Measurements from ENCODE around the gene NFE2L2.
"Not testable (repeated sequence)": the region's sequence is repeated elsewhere in the genome, so short reads cannot be mapped to it uniquely, and the experiment has no call there.

Gene NFE2L2

DNA sequence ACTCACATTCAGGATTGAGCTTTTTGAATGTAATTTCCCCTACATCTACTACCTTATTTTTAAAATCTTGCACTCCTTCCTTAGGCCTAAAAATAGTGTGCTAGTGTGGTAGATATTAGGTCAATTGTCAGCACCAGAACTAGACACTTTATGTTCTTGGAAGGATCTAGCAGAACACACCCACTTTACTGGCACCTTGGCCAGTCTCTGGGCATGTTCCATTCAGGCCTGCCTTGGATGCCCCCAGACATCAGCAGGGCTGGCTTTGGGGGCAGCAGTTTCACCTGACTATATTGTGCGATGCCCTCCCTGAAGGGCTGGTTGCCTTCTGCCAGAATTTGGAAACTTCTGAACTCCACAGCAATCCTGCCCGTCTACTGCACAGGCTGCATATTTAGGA, 15.3 kb upstream of the NFE2L2 start:
- DNase-seq = no peak

DNA sequence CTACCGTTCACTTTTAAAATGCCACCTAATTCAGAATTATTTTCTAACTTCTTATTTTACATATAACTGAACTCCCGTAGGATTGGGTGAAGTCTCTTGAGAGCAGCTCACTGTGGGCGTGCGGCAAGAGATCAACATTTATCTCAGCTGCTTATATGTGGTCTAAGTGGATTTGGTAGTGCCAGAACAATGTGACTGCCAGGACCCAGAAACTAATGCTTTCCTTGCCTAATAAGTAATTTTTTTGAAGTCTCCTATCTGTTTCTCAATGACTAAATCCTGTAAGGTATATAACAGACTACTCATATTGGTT, 11.2 kb upstream of the NFE2L2 start:
- no peak for DNase-seq

DNA sequence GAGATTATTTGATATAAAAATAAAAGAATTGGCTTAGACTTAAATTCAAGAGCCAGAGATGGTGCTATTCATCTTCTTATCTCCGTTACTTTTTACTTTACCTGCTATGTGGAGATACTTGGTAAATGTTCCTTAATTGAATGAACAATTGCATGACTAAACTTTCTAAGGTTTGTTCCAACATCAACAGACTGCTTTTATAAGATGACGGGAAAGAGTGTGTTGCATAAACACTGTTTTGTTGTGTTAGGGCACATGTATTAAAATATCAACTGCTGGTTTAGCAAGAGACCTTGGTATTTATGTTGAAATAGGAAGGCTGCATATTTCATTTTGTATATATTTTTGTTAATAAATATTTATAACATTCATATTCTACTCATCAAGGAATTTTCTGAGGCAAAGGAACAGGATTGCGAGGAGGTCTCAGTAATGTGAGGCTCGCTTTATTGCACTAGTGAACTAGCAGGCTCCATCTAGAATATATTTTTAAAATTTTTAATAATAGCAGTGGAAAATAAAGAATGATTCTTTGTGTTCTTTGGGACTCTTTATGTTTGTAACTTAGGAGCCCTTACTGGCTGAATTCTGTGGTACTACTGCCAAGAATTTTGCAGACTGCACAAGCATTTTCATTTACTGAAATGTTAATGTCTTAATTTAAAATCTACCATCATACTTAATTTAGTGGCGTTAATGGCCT, 10.7 kb upstream of the NFE2L2 start:
- DNase-seq = no peak

DNA sequence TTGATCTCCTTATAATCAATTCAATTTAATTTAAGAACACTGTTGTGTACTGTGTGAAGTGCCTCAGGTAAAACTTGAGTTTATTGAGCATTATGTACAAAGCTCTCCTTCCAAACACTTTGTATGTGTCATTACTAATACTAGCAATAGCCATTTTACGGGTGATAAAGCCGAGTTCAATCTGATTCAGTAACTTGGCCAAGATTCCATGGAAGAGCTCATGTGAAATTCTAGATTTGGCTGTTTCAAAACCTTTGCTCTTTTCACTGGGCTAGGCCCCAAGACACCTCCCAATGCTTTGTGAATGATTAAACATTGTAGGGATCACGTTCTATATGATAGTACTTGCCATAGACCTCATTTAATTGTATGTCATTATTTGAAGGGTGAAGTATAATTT, 8.9 kb upstream of the NFE2L2 start:
- DNase-seq = no peak

DNA sequence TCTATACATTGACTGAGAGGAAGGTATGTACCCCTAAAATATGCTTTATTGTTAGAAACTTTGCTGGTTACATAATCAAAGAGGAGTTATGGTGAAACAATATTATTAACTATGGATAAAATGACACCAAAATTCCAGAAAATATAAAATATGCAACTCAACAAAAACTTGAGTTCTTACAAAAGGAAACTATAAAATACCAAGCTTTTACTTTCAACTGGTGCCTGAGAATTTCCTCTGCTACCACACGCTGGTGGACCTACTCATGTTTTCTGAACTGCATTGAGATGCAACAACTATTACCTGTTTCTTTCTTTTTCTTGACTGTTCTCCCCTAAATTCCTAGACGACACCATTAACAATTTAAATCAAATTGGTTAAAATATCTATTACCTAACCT, 8.2 kb upstream of the NFE2L2 start:
- DNase-seq = no peak

DNA sequence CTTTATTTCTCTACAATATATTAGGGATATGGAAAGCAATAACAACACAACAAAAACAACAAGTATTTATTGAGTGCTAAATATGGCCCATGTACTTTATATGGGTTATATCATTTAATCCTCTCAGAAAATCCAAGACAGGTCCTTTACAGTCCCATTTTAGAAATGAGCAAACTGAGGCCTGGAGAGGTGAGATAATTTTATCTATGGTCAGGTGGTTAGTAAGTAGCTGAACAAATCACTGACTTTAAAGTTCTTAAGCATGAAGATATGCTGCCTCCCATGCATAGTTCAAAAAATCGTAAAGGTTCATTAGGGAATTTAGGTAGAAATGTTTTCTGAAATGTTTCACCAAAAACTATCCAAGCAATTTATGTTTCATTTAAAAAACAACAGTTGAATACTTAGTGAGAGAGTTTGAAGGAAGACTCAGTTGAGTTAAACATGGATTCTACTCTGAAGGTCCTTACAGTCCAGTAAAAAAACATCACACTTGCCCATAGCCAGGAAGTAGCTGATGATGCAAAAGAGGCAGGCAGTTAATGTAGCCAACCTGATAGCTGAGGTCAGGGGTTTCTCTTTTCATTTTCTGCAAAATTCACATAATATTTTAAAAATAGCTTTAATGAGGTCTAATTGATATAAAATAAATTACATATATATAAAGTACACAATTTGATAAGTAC, 7.6 kb upstream of the NFE2L2 start:
- no peak for DNase-seq

DNA sequence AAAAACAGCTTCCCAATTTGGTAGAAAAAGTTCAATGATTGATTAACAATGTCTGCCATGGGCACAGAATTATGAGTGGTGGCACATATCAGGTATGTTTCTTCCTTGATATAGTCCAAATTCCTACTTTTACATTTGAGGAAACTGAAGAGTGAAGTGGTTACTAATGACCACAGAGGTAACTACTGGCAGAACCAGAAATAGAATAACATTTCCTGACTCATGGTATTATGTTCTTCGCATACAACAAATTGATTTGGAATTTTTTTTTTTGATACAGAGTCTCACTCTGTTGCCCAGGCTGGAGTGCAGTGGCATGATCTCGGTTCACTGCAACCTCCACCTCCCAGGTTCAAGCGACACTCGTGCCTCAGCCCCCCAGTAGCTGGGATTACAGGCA, 6.0 kb upstream of the NFE2L2 start:
- DNase-seq = no peak

DNA sequence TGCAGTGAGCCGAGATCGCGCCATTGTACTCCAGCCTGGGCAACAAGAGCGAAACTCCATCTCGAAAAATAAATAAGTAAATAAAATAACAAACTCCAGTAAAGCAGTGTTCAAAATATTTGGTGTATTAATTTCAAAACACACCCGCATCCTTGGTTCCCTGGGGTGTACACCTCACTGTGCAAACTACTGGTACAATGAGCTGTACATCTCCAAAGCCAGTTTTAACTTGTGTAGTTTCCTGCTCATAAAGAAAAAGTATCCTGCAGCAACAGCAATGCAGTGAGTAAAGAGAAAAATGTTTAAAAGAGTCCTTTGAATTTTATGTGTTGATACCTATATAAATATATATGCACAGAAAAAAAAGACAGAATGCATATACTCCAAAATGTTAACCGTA, 4.4 kb upstream of the NFE2L2 start:
- DNase-seq = no peak

DNA sequence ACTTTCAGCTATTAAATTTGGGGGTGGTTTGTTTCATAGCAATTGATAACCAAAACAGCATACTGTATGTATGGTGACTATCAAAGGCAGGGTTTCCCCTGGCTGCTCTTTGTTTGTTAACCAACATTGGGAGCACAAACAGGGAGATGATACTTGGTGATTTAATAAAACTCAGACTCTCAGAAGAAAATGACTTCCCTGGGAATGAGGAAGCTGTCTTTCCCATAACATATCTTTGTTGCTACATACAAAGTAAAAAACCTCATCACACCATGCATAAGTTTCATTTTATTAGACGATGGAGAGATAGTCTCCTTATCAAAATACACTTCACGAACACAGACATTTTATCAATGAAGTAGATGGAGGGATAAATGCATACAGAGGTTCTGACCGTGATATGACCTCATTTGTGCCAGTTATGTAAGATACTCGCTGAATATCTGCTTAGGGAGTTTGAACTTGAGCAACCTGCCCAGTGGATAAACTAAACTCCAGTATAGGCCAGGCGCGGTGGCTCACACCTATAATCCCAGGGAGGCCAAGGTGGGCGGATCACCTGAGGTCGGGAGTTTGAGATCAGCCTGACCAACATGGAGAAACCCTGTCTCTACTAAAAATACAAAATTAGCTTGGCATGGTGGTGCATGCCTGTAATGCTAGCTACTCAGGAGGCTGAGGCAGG, 3.8 kb upstream of the NFE2L2 start:
- peak; percentile 41 for DNase-seq

DNA sequence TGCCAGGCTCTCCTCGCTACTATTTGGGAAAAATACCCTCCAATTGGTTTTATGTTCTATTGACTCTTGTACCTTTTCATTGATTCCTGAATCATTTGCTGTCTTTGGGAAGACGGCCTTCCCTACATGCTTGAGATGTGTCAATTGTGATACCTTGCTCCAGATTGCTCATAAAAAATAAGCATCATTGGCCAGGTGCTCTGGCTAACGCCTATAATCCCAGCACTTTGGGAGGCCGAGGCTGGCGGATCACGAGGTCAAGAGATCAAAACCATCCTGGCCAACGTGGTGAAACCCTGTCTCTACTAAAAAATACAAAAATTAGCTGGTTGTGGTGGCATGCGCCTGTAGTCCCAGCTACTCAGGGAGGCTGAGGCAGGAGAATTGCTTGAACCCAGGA, 2.4 kb upstream of the NFE2L2 start:
- DNase-seq = not testable (repeated sequence)

DNA sequence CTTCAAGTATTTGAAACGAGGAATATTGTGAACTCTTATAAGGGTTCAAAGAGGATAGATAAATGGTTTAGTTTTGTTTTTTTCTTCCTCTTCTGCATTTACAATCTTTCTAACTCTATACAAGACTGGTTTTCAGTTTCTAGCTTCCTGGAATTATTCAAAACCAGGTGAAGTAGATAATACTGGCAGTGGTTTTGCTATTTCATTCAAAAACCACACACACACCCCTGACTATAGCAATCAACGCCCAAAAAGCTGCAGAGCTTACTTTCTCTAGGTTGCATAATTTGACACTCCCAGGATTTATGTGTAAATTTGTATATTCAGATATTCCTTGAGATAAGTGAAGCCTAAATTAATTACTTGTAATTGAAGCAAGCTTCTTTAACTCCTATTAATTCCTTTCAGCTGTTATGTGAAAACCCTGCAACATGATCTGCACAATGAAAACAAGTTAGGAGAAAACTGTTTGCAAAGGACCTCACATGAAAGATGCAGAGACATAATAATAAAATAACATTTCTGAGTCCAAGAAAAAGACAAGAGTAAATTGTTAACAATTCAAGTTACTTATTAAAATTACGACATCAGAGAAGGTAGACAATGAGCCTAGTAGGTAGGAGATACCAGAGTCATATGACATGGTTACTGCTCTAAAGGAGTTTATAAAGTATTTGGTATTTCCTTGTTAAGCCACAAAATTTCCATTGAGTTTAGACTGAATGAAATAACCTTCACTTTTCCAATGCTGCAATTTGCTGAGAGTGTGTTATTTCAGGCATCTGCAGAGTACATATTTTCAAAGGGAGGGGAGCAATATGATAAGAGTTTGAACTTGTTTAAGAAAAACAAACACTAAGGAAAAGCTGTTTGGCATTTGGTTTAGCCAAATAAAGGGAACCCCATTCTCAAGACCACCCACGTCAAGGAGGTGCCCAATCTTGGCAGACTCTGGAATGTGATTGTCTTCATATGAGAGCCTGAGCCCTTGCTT, 1.6 kb upstream of the NFE2L2 start:
- DNase-seq = peak; percentile 92

DNA sequence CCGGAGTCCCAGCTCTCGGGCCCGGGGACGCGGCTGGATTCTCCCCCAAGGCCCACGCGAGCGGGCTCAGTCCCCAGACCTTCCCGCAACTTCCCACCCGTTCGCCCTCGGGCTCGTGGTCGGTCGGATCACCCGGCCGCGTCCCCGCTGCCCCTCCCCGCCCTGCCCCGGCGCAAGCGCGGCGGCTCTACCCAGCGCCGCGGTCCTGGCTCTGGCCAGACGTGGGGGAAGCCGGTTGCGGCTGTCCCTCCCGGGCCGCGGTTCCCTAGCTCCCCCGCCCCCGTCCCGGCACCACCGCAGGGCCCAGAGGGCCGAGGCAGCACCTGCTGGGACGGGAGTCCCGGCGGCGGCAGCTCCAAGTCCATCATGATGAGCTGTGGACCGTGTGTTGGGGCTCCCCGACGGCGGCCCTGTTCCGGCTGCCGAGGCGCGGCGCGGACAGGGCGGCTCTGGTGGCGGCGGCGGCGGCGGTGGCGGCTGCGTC, 276 bp downstream of the NFE2L2 start:
- no peak for DNase-seq

DNA sequence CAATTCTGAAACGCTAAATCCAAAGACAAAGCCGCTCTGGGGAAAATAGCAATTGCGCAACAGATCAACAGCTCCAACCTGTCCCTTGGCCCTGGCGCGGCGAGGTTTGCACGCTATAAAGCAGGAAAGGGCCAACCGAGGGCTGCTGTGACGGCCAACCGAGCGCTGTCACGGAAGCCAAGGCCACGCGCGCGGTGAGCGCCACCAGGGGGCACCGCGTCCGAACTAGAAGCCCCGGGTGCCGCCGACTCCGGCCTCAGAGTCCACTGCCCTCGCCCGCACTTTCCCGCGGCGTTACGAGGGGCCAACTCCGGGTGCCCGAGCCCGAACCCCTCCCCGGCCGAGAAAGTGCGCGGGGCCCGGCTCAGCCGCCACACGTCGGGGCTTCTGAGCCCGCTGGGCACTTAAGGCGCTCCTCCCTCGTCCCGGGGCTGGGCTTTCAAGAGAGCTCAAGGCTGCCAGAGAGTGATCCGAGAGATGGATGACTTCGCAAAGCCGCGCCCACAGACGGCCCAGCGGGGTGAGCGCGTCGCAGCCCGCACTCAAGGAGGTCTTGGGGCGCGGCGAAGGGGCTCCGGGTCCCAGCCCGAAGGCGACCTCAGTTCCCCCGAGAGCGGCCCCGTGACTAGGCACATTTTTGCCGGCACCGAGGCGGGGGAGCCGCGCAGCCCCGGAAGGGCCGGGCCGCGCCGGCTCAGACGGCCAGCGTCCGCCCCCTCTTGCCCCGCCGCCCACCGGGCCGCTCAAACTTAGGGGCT, 897 bp downstream of the NFE2L2 start:
- peak; percentile 98 for DNase-seq

DNA sequence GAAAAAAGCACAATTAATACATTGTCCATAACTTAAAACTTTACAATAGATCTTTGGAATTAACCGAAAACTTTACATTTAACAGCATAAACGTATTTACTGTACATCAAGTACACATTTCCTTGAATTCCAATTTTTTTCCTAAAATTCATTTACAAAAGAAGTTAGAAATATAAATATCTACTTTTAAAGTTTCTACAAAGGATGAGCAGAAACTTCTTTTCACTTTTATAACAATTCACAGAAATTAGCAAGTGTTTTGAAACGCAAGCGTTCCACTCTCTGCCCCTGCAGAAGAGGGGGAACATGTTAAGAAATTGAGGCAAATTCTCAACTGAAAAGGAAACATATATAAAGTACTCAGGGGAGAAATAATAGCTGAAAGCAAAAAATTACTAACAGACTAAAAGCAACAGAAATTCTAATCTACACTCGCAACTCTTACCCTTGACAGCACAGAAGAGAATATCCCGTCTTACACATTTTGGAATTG, 1.5 kb downstream of the NFE2L2 start:
- no peak for DNase-seq

DNA sequence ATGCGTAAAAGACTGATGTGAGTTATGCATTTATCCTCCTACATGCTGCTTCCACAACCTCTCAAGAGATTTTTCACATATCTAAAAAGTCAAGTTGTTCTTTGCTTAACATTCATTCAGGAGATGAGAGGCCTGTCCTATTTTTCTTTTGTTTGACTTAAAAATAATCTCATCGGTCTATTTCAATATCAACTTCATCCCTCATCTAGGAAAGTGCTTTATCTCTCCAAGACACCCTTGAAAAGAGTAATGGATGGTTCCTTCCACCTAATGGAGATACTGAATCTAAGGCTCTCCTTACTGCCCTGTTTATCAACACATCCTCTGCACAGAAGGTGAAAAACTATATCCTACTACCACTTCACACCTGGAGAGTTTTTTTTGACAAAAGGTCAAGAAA, 2.4 kb downstream of the NFE2L2 start:
- DNase-seq = peak; percentile 46

DNA sequence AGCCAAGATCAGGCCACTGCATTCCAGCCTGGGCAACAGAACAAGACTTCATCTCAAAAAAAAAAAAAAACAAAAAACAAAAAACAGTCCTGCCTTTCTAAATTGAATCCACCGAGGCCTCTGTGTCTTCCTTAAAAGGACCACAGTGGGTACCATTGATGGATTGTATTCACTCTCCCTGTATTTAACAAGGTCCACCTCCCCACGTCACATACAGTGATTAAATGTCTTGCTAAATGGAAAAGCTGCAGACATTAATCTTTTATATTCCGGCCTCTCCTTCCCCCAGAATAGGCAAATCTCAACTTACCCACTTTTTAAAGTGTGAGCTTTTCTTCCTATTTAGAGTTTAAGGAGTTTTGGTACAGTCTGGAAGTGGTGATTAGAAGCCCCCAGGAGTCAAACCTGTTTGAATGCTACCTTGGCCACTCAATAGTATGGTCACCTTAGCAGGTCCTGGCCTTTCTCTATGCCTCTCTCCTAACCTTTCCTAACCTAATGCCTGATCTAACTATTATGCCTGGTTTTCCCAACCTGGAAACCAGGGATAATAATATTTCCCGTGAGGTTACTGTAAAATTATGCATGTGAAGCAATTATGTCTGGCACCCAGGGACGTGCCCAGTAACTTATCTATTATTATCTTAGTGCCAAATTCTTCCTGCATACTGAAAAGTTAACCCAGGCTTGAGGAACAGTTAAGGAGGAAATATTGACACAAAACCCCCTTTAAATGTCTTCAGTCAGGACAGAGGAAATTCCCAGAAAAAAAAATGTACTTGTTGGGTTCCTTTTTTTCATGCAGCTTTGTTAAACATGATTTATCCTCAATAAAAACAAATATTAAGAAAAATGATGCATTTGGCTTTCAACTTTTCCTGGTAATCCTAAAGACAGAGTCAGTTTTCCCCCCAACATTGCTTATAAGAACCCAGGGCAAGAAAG, 3.1 kb downstream of the NFE2L2 start:
- peak; percentile 41 for DNase-seq

DNA sequence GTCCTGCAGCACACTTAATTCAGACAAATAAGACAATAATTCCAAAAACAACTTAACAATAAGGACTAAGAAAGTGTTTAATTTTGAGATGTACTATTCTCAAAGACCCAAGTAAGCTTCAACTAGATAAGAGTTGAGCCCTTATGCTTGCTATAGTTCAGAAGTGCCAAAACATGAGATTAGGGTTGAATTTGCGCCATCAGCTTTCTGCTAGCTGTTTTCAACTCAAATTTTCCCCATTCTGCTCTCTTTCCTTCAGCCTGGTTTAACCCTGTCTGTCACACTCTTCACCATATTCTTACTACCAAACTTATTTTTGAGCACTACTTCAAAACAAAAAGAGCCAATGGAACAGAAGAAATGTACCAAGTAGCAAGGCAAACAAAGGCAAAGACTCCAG, 4.1 kb downstream of the NFE2L2 start:
- peak; percentile 51 for DNase-seq

DNA sequence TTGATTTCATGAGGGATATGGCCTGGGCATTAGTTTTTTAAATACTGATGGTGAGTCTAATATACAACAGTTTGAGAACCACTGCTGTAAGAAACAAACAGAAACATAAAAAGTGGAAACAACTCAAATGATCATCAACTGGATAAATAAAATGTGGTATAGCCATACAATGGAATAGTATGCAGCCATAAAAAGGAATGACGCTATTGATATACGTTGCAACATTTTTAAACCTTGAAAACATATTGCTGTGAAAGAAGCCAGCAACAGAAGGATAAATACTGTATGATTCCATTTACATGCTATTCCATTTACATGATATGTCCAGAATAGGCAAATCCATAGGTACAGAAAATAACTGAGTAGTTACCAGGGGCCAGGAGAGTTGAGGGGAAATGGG, 6.5 kb downstream of the NFE2L2 start:
- no peak for DNase-seq

DNA sequence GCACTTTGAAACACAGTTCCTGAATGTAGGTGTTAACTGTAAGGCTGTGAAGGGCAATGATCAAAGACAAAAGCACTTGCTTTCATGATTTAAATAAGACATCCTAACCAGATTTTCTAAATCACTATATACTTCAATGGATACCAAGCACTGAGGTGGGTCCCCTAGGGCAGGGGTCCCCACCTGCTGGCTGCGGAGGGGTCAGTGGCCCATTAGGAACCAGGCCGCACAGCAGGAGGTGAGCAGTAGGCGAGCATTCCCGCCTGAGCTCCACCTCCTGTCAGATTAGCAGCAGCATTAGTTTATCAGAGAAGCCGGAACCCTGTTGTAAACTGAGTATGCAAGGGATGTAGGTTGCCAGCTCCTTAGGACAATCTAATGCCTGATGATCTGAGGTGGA, 7.1 kb downstream of the NFE2L2 start:
- DNase-seq = no peak

DNA sequence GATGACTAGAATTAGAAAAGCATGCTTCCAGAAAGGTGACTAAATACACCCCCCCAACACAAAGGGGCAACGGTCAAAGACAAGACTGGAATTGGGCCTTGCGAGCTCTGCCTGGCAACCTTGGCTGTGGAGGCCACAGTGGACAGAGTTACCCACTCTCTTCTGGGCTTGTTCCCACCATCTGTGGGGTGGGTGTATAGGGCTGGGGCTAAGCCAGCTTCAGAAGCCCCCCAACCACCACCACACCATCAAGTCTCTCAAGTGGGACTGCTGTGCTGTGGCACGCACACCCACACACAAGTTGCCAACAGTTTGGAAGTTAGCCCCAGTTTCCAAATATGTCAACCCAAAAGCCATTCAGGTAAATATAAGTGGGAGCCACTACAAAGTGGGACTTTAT, 7.8 kb downstream of the NFE2L2 start:
- DNase-seq = no peak

DNA sequence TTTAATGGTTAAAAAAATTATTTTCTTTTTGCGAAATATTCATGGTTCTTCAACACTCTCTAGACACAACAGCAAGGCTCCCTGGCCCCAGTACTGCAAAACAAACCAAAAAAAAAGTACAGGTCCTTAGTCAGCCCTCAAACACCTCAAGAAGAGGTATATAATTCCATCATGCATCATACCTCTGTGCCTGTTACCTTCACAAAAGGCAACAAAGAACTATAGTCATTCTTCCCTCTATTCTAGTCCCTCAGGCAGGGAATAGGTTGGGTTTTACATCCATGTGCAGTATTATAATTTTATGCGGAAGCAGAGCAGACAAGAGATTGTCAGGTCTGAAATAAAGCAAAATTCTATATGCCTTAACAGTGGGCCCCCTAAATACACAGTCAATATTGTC, 8.5 kb downstream of the NFE2L2 start:
- DNase-seq = no peak
